Subcutaneous adipose tissue (tissue), 4 donors: Measurements from ENCODE around the gene C11orf97. TPM values are rescaled to one million over a fixed set of nuclear protein-coding genes. Genes with fewer than 3 reads are reported as not detected.

Source experiments
- CTCF ChIP-seq: fragments of 450-650 bp; IDR thresholded peaks from one replicate; pipeline ENCODE4 v1.5.1; 2016; ENCODE audit warnings: low read depth, mild to moderate bottlenecking, control low read depth, antibody characterized with exemption, moderate library complexity
- total RNA-seq, 4 donors: library from RNA; depleted of rRNA; stranded (reverse); fragments of >200 nt; gene quantifications; one replicate each; pipeline ENCODE4 v1.1.0, GENCODE V29; 2016

The C11orf97 gene
- total RNA-seq, 4 donors from 2014 or later, result not detected

GRCh38 chr11:94559361-94559760 lies 47.1 kb downstream of the C11orf97 start:
- no peak for TF ChIP-seq CTCF

GRCh38 chr11:94560834-94561233 lies 48.6 kb downstream of the C11orf97 start:
- TF ChIP-seq CTCF, result no peak

- TF ChIP-seq CTCF, result no peak
Observed at GRCh38 chr11:94563176-94563847, 51.1 kb downstream of the C11orf97 start.

- TF ChIP-seq CTCF, result no peak
Observed at GRCh38 chr11:94563848-94564467, 51.7 kb downstream of the C11orf97 start.

- no peak for TF ChIP-seq CTCF
Observed at GRCh38 chr11:94567181-94567670, 55.0 kb downstream of the C11orf97 start, which contains the start of gene PIWIL4. TSS of gene PIWIL4 (plus strand) at chr11:94567368. CDS start at chr11:94567519, 151 bp downstream.

- TF ChIP-seq CTCF, result no peak
Observed at GRCh38 chr11:94568200-94568599, 55.9 kb downstream of the C11orf97 start.

GRCh38 chr11:94568717-94569116 lies 56.5 kb downstream of the C11orf97 start:
- TF ChIP-seq CTCF, result no peak
